ENCODE results near the gene ALG5. TPM values are rescaled to one million over a fixed set of nuclear protein-coding genes. Genes with fewer than 3 reads are reported as not detected.

Gene ALG5
- total and polyA plus RNA-seq, 2 experiments from 2014 or later, result 66.2 to 99.4 TPM

DNA sequence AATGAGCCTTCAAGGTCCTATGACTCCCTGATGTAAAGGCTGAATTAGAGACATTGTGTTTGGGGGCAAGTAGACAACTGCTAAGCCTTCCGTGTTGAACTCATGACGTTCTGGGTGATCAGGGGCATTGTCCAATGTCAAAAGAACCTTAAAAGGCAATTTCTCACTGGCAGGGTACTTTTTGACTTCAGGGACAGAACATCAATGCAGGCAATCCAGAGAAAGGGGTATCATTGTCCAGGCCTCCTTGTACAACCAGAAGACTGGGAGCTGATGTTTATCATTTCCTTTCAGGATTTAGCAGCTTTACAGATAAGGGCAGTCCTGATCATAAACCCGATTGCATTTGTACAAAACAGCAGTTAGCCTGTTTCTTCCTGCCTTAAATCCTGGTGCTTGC is 54.1 kb downstream of the ALG5 start:
- Histone ChIP-seq H3K27ac (no peak overlapping the region), H4K20me1 (ENCODE audit: insufficient read depth, poor library complexity, severe bottlenecking) (no peaks in the 10 kb centered on the region), H3K79me2 (no peaks in the 10 kb centered on the region), H3K4me1 (ENCODE audit: insufficient read depth) (no peaks in the 10 kb centered on the region), H3K36me3 (replicated peaks; ENCODE audit: insufficient read depth, low read depth) (no peaks in the 10 kb centered on the region), H2AFZ (no peak overlapping the region), H3K9me3 (ENCODE audit: low read depth) (no peaks in the 10 kb centered on the region), H3K27me3 (no peaks in the 10 kb centered on the region), H3K9me2 (replicated peaks; ENCODE audit: insufficient read depth) (peaks cover 2% of the 10 kb centered on the region), H3K4me3 (no peak overlapping the region), H3K4me2 (no peak overlapping the region)
- WGBS (ENCODE audit: low lambda C conversion rate, missing lambda C conversion rate), result 30% methylated on average over 3 of the region's 3 CpGs
- TF ChIP-seq, protein P1, sequence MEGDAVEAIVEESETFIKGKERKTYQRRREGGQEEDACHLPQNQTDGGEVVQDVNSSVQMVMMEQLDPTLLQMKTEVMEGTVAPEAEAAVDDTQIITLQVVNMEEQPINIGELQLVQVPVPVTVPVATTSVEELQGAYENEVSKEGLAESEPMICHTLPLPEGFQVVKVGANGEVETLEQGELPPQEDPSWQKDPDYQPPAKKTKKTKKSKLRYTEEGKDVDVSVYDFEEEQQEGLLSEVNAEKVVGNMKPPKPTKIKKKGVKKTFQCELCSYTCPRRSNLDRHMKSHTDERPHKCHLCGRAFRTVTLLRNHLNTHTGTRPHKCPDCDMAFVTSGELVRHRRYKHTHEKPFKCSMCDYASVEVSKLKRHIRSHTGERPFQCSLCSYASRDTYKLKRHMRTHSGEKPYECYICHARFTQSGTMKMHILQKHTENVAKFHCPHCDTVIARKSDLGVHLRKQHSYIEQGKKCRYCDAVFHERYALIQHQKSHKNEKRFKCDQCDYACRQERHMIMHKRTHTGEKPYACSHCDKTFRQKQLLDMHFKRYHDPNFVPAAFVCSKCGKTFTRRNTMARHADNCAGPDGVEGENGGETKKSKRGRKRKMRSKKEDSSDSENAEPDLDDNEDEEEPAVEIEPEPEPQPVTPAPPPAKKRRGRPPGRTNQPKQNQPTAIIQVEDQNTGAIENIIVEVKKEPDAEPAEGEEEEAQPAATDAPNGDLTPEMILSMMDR (IDR thresholded peaks at IDR 0.05; ENCODE audit: poor library complexity), result no peak
- TF ChIP-seq EZH2phosphoT487 (IDR thresholded peaks at IDR 0.05; ENCODE audit: low read depth, severe bottlenecking, unreplicated experiment), result no peak
- TF ChIP-seq EZH2 (IDR thresholded peaks at IDR 0.05; ENCODE audit: borderline replicate concordance), result no peak
- DNase-seq (ENCODE audit: low spot score), result no peak

DNA sequence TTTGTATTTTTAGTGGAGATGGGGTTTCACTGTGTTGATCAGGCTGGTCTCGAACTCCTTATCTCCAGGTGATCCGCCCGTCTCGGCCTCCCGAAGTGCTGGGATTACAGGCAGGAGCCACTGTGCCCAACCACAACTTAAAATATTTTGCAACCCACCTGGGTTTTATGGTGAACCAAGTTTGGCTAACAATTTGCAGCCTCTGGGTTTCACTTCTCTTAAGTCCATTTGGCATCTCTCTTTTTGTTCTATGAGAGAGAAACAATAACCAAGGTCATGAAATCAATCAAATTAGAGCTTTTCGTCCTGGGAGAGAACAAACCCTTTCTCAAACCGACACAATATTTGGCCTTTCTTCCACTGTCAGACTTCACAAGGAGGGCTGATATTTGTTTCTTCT is 73.5 kb downstream of the ALG5 start:
- H3K79me2 ChIP-seq, result no peaks in the 10 kb centered on the region
- DNase-seq (ENCODE audit: low spot score), result no peak
- H4K20me1 ChIP-seq (ENCODE audit: insufficient read depth, poor library complexity, severe bottlenecking), result no peaks in the 10 kb centered on the region
- TF ChIP-seq EZH2phosphoT487 (IDR thresholded peaks at IDR 0.05; ENCODE audit: low read depth, severe bottlenecking, unreplicated experiment), result no peak
- TF ChIP-seq EZH2 (IDR thresholded peaks at IDR 0.05; ENCODE audit: borderline replicate concordance), result no peak
- TF ChIP-seq, protein P1 (IDR thresholded peaks at IDR 0.05; ENCODE audit: poor library complexity), result no peak
- peaks cover under 1% of the 10 kb centered on the region for H3K4me1 ChIP-seq (ENCODE audit: insufficient read depth)
- H3K27ac ChIP-seq, result no peak overlapping the region
- H3K36me3 ChIP-seq (replicated peaks; ENCODE audit: insufficient read depth, low read depth), result no peaks in the 10 kb centered on the region
- no peak overlapping the region for H3K4me2 ChIP-seq
- H3K4me3 ChIP-seq, result no peak overlapping the region
- H3K9me2 ChIP-seq (replicated peaks; ENCODE audit: insufficient read depth), result no peaks in the 10 kb centered on the region
- 86% methylated on average over 7 of the region's 7 CpGs for WGBS (ENCODE audit: low lambda C conversion rate, missing lambda C conversion rate)
- no peaks in the 10 kb centered on the region for H3K9me3 ChIP-seq (ENCODE audit: low read depth)
- no peaks in the 10 kb centered on the region for H3K27me3 ChIP-seq
- no peak overlapping the region for H2AFZ ChIP-seq

DNA sequence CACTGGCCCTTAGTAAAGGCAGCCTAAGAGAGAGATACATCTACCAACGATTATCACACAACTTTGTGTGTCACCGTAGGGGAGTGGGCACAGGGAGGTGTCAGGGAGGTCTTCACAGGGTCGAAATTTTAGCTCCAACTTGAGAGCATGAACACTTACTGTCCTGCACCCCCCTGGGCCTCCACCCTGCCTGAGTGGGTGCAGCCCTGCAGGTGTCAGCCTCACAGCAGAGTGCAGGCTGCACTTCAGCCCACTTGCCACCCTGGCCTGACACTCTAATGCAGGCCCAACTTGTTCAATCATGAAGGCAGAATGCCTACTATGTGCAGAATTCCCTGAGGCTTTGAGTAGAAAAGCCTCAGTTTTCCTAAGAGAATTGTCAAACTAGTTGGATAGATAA is 75.1 kb downstream of the ALG5 start:
- no peak overlapping the region for H3K4me2 ChIP-seq
- no peaks in the 10 kb centered on the region for H4K20me1 ChIP-seq (ENCODE audit: insufficient read depth, poor library complexity, severe bottlenecking)
- no peaks in the 10 kb centered on the region for H3K9me3 ChIP-seq (ENCODE audit: low read depth)
- H2AFZ ChIP-seq, result no peak overlapping the region
- H3K79me2 ChIP-seq, result no peaks in the 10 kb centered on the region
- no peak overlapping the region for H3K4me3 ChIP-seq
- H3K27ac ChIP-seq, result no peak overlapping the region
- TF ChIP-seq EZH2phosphoT487 (IDR thresholded peaks at IDR 0.05; ENCODE audit: low read depth, severe bottlenecking, unreplicated experiment), result no peak
- no peak for TF ChIP-seq EZH2 (IDR thresholded peaks at IDR 0.05; ENCODE audit: borderline replicate concordance)
- TF ChIP-seq, protein P1 (IDR thresholded peaks at IDR 0.05; ENCODE audit: poor library complexity), result no peak
- H3K27me3 ChIP-seq, result no peaks in the 10 kb centered on the region
- H3K36me3 ChIP-seq (replicated peaks; ENCODE audit: insufficient read depth, low read depth), result no peaks in the 10 kb centered on the region
- 77% methylated on average over 3 of the region's 3 CpGs for WGBS (ENCODE audit: low lambda C conversion rate, missing lambda C conversion rate)
- peaks cover 4% of the 10 kb centered on the region for H3K4me1 ChIP-seq (ENCODE audit: insufficient read depth)
- no peak for DNase-seq (ENCODE audit: low spot score)
- H3K9me2 ChIP-seq (replicated peaks; ENCODE audit: insufficient read depth), result no peaks in the 10 kb centered on the region
